Activated naive CD4-positive, alpha-beta T cell (primary cell): ENCODE results near the gene PRSS50.
"Not testable (repeated sequence)": the region's sequence is repeated elsewhere in the genome, so short reads cannot be mapped to it uniquely, and the experiment has no call there.

Experiments
- DNase-seq, 4 experiments: peaks; one replicate each; lab custom pipeline; 2025; lab: John Stamatoyannopoulos, UW

The PRSS50 gene, protein sequence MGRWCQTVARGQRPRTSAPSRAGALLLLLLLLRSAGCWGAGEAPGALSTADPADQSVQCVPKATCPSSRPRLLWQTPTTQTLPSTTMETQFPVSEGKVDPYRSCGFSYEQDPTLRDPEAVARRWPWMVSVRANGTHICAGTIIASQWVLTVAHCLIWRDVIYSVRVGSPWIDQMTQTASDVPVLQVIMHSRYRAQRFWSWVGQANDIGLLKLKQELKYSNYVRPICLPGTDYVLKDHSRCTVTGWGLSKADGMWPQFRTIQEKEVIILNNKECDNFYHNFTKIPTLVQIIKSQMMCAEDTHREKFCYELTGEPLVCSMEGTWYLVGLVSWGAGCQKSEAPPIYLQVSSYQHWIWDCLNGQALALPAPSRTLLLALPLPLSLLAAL

DNA sequence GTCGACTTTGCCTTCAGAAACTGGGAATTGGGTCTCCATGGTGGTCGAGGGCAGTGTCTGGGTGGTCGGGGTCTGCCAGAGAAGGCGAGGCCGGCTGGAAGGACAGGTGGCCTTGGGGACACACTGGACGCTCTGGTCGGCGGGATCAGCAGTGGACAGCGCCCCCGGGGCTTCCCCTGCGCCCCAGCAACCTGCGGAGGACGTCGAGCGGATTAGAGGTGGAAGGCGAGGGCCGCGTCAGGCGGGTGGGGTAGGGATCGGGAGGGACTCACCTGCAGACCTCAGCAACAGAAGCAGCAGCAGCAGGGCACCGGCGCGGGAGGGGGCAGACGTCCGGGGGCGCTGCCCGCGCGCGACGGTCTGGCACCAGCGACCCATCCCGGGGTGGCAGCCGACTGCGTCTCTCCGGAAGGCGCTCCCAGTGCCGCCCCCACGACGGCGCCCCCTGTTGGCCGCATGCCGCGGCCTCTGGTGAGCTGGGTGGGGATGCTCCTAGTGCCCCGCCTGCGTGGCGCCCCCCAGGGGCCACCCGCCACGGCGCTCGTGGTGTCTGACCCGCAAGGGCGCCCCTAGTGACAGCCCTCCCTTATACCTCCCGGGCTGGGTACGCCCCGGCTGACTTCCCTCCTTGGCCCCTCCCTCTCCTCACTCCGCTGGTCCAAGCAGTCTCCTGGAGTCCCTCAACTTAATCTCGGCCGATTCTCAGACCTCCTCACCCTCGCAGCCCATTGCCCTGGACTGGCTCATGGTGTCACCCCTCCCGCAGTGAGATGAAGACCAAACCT, at the start of gene PRSS50:
Gene PRSS50, minus strand, starts transcription at position 423 of the 785 bp plus-strand sequence. Its CDS starts 45 bp downstream, at position 378.
- no peak for DNase-seq

DNA sequence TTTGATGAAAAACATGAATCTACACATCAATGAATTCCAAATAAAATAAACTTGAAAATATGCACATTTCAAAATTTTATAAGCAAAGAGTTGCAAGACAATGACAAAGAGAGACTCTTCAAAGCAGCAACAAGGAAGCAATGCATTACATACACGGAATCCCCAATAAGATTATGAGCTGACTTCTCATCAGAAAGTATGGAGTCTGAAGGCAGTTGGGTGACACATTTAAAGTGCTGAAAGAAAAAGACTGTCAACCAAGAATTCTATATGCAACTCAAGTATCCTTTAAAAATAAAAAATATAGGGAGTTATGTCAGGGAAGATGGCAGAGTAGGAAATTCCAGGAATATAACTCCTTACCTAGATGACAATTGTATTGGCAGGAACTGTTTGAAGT, 46.5 kb upstream of the PRSS50 start:
- DNase-seq: no peak

DNA sequence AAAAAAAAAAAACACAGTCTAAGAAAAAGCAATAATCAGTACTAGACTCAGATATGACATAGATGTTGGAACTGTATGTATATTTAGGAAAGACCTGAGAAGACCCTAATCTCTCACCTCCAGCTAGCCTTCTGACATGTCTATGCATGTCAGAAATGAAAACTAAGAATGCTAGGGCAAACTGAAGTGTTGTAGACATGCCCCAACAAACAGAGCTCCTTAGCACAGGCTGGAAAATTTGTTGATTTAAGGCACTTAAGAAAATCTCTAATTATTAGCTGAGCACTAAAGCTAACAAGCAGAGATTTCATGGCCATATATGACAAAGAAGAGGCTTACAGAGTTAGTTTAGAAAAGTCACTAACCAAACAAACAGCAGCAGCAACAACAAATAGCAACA, 45.5 kb upstream of the PRSS50 start:
- no peak for DNase-seq

DNA sequence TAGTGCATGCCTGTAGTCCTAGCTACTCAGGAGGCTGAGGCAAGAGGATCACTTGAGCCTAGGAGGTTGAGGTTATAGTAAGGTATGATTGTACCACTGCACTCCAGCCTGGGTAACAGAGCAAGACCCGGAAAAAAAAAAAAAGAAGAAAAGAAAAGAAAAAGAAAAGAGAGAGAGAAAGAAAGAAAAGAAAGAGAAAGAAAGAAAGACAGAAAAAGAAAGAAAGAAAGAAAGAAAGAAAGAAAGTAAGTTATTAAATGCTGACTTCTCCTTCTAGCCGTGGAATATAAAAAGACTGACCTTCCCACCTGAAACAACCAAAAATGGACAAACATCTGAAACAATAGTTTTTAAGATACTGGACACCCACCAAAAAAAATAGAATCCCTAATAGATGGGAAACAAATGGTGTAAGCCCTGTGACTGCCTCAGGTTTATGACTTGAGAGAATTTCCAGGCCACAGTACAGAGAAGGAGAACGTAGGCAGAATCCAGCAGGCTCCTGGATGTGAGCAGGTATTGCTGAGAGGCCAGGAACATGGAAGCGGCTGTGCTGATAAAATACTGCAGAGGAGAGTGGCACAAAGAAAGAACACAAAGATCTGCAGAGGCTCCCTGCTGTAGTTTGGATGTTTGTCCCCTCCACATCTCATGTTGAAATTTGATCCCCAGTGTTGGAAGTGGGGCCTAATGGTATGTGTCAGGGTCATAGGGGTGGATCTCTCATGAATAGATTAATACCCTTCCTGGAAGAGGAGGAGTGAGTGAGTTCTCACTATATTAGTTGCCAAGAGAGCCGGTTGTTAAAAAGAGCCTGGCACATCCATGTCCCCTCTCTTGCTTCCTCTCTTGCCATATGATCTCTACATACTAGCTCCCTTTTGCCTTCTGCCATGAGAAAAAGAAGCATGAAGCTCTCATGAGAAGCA, 41.8 kb upstream of the PRSS50 start:
- no peak for DNase-seq

DNA sequence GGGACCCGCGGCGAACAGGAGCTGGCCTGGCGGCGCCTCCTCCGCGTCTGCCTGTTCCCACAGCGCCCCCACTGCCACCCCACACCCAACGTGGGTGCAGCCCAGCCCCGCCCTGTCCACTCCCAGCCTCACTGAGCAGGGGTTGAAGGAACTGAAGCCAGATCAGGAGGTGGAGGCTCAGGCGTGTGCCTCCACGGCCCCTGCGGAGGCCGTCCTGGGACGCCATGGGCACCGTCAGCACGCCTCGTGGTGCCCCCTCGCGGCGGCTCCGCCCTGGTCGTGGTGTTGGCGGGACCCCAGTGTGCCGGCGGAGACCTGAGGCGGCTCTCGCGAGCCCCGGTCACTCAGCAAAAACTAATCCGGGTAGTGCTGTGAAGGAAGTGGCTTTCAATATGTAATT, 39.0 kb upstream of the PRSS50 start:
- no peak for DNase-seq

DNA sequence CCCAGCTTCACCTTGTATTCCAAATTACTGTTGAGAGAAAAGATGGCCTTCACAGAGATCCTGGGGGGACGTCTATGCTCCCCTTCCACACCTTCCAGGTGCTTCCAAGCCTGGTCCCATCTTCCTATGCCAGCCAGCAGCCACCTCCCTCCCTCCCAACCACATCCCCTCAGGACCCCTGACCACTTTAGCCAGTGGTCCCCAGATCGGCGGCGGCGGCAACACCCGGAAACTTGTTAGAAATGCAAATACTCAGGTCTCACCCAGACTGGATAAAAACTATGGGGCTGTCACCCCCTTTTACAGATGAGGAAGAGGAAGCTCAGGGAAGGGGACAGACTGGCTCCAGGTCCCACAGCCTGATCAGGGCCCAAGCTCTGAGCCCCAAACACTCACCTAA, 38.0 kb upstream of the PRSS50 start:
- no peak for DNase-seq

DNA sequence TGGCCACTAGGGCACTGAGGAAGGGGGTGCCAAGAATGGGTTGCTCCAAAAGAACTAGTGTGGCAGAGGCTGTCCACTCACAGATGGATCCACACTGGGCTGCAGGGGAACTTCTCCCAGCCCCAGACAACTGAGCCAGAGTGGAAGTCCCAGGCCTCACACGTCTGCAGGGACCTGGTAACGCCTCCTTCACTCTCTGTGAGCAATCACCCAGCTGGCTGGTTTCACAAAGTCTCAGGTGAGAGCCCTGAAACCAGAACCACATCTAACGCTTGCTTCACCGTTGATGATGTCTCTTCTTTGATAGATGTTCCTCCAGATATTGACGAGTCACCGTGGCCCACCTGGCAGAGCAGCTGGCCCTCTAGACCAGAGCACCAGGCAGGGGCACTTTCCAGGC, 35.5 kb upstream of the PRSS50 start:
- DNase-seq: not testable (repeated sequence)

DNA sequence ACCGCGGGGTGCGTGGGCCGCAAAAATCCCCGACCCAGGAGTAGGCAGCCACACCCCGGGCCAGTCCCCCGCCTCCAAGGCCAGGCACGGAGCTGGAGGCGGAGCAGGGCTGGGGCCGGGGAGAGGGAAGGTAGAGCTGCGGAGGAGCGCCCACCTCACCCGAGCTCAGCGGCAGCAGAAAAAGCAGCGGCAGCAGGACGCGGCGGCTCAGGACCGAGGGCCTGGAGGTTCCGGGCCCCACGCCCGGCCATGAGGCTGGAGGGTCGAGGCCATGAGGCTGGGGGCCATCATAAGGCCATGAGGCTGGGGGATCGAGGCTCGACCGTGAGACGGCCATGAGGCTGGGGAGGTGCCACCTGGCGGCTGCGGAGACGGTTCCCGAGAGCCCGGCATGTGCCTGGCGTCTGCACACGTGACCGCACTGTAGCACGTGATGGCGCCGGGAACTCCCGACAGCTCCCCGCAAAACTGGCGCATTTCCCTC, 32.9 kb upstream of the PRSS50 start:
- no peak for DNase-seq

DNA sequence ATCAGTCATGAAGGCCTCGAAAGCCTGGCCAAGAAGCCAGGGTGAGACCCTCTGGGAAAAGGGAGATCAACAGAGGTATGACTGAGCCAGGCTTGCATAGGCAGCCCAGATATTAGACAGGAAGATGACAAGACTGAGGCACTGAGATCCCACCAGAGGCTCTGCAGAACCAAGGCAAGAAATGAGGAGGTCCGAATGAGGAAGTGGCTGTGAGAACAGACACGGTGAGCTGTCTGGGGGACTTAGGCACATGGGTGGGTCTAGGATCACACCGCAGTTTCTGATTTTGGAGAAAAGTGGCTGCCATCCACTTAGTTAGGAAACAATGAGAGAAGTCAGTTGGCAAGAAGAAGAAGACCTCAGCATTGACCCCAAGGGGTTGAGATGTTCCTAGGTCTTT, 31.5 kb upstream of the PRSS50 start:
- DNase-seq: no peak

DNA sequence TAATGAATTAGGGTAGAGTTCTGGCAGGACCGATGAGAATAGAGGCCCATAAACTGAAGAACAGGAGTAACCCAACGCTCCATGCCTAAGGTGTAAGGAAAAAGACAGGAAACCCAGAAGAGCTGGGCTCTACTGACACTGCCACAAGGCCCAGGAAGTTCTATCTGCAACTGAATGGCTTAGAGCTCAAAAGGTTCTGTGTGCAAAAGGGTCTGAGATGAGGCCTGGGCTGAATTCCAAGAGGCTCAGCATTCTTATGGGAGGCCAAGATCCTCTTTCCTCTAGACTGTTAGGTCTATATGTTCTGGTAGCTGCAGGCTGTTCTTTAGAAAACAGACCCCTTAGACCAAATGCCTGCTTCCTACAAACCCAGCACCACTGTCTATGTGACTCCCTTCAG, 30.5 kb upstream of the PRSS50 start:
- no peak for DNase-seq

DNA sequence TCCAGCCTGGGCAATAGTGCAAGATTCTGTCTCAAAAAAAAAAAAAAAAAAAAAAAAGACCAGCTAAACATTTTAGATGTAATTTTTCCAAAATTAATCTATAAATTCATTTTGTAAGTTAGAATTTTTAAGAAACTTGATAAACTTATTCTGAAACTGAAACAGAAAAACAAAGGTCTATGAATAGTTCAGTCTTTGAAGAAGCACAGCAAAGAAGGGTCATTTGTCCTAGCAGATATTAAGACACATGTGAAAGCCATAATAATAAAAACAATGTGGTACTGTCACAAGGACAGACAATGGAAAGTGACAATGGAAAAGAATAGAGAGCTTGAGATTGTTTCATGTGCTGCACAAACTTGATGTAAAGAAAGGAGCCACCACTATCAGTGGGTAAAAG, 29.0 kb upstream of the PRSS50 start:
- DNase-seq: no peak

DNA sequence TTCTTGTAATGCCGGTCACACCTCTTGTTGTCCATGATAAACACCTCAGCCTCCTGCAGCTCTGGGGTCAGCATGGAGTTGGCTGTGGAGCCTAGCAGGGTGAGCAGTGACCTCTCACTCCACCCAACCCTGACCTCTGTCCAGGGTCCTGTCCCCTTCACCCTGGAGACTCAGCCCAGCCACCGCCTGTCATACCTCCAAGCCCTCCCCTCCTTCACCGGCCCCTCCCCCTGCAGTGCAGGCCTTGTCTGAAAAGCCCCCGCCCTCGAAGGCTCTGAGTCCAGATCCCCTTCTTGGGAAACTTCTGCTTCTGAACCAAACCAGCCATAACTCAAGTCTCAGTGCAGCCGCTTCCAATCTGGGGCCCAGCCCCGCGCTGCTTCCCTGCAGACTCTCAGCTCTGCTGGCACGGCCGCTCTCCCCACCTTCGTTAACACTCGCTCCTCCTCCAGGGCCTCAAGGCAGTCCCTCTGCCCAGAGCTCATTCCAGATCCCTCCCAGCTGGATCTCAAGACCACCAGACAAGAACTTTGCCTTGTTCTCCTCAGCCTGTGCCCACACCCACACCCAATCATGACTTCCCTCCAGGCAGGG, 25.4 kb upstream of the PRSS50 start:
- no peak for DNase-seq

DNA sequence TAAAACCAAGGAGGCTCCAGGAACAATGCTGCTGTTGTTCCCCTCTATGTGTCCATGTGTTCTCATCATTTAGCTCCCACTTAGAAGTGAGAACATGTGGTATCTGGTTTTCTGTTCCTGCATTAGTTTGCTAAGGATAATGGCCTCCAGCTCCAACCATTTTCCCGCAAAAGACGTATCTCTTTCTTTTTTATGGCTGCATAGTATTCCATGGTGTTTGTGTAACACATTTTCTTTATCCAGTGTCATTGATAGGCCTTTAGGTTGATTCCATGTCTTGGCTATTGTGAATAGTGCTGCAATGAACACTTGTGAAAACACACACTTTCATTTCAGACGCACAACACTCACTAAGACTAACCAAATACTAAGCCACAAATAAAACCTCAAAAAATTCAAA, 21.9 kb upstream of the PRSS50 start:
- not testable (repeated sequence) for DNase-seq

DNA sequence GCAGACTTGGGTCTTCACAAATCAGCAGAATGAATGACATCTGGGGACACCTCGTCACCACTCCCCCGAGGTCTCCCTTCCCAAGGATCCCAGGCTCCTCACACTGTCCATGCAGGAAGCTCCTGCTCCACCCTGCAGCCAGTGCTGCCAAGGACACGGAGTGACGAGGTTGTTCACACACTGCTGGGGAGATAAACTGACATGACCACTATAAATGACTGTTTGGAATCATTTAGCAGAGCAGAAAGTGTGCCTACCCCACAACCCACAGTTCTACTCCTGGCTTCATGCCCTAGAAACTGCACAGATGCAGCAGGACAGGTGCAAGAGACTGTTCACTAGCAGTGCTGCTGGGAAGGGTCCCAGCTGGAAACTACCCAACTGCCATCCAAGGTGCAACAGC, 19.7 kb upstream of the PRSS50 start:
- DNase-seq: no peak

DNA sequence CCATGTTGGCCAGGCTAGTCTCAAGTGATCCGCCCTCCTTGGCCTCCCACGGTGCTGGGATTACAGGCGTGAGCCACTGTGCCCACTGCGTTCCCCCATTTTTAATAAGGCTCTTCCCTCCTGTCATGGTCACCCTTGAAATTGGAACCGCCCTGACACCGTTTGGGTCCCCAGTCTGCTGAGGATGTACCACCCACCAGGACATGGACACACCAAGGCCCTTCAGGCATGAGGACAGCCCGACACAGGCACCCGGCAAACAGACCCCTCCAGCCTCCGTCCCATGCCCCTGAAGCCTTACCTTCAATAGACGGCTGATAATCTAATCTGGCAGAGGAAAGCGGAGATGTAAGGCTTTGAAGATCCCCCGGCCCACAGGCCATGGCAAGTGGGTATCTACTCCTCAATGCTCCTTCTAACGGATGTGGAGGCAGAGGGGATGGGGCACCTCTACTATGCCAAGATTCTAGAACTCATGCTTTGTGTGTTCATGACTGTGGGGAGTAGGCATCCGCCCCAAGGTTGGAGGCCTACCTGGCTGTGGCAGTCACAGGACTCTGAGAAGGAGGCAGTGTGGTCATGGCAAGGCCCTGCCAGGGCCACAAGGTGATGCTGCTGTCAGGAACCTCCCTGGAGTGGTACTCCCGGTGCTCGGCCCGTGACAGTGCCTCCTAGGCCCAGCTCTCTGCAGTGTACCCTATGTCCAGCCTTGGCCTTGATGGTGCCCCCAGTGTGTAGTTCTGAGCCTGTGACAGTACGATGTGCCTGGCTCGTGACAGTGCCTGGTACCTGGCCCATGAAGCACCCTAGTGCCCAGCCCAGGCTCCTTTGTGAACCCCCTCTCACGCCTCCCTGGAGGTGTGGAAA, 18.6 kb upstream of the PRSS50 start:
- no peak for DNase-seq

DNA sequence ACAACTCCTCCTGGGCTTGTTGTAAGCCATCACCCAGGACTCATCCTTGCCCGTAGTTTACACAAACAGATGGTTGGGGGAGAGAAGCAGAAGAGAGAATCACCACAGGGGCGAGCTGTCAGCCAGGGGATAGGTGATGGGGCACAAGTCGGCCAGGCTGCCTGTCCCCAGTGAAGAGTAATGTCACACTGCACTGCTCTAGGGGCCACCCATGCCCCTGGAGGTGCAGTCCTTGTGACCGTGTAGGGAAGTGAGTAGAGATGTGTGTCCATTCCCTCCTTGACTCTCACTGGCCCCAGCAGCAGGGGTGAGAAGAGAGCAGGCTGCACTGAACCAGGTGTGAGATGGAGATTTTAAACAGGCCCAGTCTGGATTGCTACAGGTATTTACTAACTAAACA, 17.1 kb upstream of the PRSS50 start:
- no peak for DNase-seq

DNA sequence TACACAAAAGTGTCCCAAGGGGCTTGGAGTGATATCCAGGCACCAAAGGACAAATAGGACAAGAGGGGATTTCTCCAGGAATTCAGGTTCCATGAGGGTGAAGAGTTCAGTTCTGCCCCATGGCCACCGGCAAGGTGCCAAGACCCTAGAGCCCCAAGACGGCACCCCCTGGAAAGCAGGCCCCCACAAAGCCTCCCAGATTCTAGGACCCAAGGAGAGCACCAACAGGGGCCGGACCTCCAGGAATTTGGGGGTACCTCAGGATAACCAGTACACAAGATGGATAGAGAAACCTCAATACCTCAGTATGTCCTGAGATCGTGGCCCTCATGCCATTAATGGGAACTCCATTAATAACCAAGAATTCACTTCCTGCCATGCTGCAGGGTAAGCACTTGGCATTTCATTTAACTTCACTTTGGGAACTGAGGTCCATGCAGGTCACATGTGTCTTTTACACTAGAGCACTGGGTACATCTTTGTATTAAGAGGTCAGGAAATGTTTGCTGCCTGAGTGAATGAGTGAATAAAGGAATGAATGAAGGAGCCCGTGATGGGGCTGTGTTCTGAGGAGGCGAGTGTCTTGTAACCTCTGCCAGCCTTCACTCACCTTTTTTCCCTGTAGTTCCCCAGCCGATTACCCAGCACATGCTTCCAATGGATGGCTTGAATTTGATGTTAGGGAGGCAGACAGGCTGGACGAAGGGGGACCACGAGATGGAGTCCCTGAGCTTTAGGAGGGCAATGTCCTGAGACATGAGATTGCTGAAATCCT, 15.5 kb upstream of the PRSS50 start:
- DNase-seq: no peak

DNA sequence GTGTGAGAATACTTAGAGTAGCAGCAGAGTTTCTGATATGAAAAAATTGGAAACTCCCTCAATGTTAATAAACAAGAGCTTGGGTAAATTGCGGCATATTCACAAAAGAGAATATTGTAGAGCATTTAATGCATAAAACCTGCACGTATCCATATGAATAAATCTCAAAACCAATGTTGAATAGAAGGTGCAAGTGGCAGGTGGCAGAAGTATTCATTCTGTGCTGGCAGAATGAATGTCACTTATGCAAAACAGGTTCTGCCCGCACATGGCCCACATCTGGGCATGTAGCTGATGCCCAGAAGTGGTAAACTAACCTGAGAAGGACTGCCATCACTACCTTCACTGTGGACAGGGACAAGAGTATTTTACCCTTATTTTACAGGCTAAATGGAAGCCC, 14.1 kb upstream of the PRSS50 start:
- no peak for DNase-seq

DNA sequence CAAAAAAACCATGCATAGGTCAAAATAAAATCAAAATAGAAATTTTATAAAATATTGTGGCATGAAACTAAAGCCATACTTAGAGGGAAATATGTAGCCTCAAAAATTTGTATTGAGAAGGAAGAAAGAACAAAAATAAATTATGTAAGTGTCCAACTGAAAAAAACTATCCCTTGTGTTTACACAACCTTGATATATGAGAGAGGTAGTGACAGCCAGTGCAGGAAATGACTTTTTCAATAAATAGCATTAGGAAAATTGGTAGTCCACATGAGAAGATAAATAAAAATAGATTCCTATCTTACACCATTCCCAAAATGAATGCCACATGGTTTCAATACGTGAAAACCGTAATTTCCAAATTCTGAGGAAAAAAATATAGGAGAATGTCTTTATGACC, 13.2 kb upstream of the PRSS50 start:
- DNase-seq: no peak

DNA sequence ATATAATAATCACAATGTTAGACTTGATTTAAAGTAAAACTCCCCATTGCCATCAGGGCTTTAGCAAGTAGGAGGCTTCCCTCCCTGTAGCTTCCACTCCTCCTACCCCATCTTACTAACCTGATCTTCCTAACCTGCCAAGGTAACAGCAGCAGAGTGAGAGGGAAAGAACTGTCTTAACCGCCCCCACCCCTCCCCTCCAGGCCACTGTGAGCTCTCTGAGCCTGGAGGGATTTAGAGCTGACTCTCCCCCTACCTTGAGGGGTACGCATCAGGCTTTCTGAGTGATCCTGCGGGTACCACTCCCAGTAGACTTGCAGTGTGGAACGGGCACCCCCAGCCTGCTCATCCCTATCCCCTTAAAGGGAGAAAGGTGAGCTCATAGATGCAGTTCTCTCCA, 11.4 kb upstream of the PRSS50 start:
- DNase-seq: no peak
